Measurements from ENCODE around the gene CC2D1B.

Gene CC2D1B

DNA sequence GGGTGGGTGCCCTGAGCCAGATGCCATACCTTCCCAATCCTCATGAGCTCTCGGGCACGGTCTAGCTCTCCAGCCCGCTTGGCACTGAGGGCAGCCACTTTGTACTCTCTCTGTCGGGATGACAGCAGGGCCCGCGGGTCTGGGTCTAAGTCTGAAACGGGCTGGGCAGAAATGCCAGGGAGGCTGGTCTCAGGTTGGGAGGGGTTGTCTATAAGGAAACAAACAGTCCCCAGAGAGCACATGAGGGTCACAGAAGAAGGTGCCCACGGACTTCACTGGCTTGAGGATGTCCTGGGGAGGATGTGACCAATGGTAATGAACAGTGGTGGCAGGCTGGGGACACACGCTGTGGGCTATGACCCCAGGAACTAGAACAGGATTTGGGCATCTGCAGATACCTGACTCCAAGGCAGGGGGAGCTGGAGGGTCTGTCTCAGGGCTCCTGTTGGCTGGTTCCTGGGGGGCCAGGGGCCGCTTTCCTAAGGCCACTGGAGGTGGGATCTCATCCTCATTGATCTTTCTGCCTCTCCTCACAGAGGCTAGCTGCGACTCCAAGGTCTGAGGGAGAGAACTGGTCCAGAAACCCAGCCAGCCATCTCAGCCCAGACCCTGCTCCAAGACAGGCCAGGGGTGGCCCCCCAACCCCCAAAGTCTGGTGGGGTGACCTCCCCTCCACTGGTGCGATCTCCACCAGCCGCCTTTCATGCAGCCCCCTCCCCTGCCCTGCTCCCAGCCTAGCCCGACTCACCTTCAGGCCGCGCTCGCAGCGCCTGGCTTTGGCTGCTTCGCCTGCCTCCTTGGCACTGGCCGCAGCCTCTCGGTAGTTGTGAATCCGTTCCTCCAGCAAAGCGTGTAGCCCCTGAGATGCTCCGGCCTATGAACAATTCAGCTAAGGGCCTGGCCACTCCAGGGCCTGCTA lies 6.1 kb downstream of the CC2D1B start:
- no peak for DNase-seq

DNA sequence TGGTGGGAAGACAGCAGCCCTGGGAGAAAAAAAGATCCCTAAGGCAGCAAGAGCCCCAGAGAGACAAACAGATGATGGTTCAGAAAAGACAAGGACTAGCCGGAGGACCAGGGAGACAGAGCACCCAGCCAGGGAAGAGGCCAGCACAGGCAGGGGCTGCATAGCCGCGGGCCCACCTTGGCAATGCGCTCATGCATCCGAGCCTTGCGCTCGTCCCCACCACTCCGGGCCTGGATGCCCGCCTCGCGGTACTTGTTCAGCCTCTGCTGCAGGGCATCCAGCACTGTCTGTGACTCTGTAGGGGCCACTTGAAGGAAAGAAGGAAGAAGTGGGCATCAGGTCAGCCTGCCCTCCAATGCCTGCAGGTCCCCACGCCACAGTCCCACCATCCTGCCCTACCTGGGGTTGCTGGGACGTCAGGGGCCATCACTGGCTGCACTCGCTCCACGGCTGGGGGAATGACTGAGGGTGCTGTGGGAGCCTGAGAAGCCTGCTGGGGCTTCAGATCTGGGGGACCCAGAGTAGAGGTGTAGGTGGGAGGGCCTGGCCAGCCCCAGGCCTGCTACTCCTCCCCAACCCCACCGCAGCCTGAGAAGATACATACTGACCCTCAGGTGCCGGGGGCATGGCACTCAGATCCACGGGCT lies 7.0 kb downstream of the CC2D1B start:
- DNase-seq, result no peak

DNA sequence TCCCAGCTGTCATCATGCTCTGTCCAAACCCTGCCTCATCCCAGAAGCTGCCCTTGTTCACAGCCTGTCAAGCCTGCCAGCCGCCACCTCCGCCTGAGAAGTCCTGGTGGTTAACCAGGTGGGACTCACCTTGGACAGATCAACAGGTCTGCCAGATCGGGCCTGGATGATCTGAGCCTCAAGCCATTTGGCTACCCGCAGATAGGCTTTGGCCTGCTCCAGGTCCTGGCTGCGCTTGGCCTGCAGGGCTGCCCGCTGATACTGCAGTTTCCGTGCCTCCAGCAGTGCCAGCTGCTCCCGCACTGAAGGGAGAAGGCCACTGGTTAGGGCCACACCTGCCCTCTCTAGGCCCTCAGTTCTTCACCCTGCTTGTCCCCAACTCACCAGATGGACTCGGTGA lies 8.6 kb downstream of the CC2D1B start:
- DNase-seq, result no peak

DNA sequence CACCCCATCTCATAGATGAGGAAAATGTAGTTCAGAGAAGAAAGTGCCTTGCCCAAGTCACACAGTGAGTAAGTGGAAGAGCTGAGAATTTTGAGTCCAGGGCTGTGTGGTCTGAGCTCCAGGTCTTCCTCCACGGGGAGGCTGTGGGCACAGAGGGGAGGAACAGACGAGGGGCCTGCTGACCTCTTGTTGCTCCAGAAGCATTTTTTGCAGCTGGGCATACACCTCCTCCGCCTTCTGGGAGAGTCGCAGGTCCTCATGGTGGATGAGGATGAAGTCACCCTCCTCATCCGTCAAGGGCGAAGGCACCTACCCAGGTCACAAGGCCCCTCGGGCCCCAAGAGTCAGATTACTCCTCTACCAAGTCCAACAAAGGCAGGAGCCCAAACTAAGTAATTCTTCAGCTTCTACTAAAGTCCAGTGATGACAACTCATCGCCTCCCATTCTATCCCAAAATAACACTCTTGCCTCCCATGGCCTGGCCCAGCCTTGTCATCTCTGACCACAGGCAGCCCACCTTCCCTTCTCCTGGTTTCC lies 9.1 kb downstream of the CC2D1B start:
- DNase-seq, result no peak

DNA sequence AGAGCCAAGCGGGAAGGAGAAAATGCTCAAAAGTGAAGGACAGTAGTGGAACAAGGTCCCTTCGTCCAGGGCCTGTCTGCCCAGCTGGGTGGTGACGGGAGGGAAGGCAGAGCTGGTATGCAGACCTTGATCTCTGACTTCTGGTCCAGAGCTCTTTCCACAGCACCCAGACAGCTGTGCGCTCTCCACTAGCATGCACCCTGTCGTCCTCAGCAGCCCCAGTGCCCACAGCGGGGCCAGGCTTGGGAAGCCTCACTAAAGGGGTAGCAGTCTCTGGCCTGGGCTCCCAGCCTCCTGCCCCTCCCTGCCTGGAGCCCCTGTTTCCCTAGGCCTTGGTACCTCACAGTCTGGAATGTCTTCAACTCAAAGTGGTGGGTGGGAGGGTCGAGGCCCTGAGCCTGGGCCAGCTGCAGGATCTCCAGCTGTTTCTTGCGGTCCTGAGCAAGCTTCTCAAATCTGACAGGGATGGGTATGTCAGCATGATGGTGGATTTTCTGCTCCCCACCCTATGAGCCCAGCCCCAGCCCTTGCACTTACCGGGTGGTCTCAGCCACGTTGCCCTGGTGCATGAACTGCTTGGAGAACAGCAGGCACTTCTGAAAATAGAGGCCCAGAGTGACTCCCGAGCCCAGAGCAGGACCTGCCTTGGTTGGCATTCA lies 10.0 kb downstream of the CC2D1B start:
- DNase-seq, result no peak

DNA sequence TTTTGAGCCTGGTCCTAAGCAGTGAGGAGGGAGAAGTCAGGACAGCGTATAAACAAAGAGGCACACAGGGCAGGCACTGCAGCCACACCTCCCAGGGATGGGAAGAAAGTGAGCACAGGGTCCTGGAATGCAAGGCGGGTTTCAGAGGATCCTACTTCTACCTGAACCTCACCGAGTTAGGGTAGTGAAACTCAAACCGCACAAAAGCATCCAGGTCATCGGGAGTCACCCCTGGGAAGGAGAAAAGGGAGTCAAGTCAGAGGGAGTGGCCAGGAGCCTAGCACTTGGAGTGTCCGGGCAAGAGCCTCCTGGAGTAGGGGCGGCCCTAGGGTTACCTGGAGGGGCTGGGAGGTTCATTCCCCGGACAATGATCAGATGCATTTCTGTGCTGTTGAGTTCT lies 10.6 kb downstream of the CC2D1B start:
- no peak for DNase-seq

DNA sequence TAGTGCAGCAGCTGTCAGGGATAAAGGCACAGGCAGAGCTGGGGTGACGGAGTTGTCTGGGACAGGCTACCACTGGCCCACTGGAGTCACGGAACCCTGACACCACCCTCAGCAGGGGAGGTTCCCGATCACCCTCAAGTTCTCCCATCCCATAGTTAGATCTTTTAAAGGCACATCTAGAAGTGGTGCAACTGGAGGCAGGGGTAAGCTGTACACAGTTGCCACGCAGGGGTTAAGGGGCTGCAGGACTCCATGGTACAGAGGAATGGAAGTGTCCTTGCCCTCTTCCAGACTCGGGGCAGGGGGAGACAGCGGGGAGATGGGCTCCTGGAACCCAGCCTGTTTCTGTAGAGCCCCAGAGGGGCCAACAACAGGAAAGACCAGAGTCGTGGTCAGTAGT lies 13.3 kb downstream of the CC2D1B start:
- no peak for DNase-seq

DNA sequence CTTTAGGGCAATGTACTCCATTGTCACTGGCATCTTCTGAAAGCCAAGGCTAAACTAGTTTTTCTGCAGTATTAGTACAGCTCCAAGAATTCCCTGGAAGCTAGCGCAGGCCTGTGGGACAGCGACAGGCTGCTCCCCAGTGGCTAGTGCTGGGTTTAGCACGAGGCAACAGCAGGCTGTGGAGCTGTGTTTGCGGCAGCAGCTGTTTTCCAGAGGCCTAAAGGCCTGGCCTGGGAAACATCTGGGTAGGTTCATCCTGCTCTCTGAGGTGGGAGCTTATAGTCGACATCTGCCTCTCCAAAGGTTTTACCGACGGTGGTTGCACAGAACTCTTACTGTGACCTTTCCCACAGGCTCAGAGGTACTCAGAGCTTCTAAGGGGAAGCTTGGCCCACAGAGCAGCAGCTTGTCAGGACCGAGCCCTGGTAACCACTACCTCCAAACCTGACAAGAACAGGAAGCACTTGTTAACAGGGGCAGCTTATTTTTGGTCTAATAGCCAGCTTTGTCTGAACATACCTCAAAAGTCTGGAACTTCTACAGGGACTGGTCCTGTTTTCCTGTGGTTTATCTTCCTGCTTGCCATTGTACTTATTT lies 17.2 kb downstream of the CC2D1B start:
- no peak for DNase-seq

DNA sequence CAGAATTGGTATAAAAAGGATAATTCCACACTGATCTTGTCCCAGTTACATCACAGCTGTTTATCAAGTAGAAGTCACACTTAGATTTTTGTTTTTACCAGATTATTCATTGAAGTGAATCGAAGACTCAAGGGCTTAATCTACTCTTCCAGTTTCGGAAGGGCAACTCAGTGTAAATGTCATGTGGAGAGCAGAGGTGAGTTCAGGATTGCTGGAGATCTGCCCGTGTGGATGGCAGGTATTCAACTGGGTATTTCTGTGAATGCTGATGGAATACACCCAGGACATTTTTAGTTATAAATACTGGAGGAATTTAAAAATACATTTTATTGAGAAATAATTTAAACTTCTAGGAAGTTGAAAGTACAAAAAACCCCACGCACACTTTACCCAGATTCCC lies 19.4 kb downstream of the CC2D1B start:
- DNase-seq, result no peak

DNA sequence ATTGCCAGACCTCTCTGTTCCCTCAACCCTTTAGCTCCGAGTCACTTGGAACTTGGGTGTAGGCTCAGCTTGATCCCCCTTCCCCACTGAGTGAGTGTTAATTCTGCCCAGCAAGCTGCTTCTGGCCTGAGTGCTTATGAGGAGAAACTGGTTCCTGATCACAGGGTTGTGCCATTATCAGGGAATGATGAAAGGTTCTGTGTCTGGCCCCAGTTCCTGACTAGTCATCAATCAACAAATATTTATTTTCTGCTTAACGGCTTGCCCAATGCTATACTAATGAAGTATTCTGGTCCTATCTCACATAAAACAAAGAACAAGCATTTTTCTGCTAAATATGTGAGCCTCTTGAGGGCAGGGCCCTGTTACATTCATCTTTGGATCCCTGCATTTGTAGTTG lies 20.8 kb downstream of the CC2D1B start:
- DNase-seq, result no peak

DNA sequence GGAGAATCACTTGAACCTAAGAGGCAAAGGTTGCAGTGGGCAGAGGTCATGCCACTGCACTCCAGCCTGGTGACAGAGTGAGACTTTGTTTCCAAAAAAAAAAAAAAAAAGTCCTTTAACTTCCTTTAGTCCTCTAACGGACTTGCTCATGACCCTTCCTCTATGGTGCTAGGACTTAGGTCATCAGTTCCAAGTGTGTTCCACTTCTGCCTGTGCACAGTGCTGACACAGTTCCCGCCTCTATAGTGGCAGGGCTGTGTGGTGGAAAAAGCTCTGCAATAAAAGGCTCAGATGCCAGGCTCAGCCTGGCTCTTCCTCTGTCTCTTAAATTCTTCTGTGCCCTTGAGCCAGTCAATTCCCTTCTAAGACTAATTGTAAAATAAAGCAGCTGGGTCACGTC lies 22.0 kb downstream of the CC2D1B start:
- no peak for DNase-seq

DNA sequence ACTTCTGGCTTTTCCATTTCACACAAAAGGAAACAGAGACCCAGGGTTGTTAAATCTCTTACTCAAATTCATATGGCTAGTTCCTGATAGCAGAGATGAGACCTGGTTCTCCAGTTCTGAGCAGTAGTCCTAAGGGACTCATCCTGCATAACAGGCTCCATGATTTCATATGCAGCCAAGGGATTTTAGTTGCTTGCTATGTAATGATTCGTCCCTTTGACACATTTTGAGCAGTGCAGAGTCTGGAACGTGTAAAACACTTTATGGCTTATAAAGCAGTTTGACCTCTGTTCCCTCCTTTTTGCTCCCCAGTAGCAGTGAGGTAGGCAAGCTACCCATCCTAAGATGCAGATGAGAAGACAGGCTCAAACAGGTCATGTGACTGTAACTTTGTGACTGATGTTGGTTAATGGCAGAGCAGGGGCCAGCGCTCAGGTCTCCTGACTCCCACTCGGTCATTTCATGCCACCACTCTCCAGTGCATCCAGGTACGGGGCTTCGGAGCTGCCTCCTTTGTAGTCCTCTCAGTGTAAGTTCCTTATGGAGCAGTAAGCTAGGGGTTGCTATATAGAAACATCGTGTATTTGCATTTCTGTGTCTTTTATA lies 24.2 kb downstream of the CC2D1B start:
- no peak for DNase-seq

DNA sequence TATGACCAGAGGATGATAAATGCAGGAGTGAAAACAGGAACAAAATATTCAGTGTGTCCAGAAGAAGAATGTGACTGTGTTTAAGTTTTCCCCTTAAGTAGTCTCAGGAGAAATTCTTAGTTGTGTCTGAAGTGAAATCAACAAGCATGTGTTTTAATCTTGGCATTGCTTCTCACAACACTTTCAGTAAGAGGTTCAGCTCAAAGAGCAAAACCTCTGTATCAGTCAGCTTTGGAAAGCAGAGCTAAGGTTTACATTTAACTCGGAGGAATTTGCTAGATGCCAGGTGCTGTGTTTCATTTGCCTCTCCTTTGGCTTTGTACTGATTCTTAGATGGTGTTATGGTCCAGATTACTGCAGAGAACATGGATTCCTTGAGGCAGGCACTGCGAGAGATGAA lies 28.6 kb downstream of the CC2D1B start:
- no peak for DNase-seq

DNA sequence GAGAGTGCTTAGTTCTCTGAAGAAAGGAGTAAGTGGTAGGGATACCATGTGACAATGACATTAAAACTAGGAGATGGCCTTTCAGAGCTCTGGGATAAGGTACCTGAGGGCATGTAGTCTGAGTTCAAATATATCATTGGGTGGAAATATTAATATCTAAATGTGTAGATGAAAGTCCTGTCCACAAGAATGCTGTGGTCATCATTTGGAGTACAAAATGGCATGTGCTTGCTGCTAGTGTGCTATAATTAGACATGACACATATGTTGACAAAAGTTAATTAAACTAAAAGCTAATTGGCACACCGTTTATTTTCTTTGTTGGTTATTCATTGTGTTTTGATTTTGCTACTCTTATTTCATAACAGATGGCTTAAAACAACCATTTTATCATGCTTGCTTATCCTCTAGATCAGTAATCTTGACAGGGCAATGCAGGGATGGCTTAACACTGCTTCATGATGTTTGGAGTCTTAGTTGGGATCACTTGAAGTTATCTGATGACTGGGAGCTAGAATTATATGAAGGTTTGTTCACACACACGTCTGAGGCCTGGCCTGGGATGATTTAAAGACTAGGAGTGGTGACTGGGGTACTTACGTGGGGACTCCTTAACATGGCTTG lies 31.0 kb downstream of the CC2D1B start:
- no peak for DNase-seq

DNA sequence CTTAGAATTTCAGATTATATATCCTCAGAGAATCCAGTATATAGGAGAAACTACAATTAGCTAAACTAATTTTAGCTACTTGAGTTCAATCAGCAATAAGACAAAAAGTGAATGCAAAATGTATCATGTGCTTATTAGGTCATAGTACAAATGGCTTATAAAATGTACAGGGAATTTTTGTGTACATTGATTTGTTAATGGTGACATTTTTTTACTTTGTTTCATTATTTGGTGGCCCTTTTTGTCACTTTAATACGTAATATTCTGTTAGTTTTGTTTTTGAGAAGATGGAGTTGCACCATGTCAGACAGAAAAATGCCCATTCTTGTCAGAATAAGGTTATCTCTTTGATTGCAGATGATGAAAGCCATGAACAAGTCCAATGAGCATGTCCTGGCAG lies 33.6 kb downstream of the CC2D1B start:
- no peak for DNase-seq

DNA sequence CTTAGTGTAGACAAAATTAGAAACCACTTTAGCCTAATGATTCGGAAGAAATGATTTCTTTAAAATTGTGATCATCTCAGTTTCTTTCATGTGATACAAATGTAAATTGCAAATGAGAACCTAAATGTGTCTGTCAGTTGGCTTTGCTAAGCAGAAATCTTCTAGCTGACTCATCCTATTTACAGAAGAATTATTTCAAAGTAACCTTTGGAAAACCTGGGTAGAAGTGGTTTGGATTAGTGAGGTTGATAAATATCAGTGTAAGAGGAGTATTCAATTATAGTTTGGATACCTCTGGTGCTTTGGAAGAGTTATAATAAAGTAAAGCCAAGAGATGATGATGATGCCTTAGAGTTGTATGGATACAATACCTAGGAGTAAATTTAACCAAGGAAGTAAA lies 37.4 kb downstream of the CC2D1B start:
- DNase-seq, result no peak

DNA sequence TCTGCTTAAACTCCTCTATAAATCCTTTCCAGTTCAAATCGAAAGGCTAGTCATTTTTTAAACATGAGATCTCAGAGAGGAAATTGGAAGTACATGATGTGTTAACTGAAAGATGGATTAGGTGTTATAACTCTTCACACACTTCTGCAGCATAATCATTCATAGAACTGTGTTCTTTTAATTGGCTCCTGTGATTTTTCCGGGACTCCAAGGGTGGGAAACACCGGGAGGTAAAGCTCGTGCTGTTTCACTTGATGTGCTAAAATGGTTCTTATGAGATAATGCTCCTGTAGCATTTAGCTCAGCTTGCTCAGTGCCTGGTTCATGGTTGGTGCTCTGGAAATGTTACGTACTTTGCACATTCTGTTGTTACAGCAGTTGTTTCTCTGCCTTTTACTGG lies 40.2 kb downstream of the CC2D1B start:
- no peak for DNase-seq

DNA sequence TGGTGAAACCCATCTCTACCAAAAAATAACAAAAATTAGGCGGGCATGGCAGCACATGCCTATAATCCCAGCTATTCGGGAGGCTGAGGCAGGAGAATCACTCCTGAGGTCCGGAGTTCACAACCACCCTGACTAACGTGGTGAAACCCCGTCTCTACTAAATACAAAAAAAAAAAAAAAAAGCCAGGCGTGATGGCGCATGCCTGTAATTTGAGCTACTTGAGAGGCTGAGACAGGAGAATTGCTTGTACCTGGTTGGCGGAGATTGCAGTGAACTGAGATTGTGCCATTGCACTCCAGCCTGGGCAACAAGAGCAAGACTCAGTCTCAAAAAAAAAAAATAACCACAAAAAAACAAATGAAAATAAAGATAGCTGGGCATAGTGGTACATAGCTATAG lies 42.3 kb downstream of the CC2D1B start:
- no peak for DNase-seq

DNA sequence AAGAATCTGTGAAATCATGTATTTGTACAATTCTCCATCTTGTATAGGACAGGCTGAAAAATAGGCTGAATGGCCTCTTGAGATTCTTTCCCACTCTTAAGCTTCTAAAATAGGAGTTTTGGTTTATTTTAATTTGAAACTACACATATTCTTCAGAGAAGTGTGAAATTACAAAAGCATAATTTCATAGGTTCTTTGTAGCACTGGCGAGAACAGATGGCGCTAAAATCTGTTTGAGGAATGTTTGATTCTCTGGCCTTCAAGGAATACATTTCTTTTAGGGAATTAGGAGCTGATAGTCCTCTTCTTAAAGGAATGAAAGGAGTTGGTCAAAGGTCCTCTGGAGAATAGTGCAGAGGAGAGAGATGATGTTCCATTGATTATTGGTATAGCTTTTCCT lies 44.9 kb downstream of the CC2D1B start:
- DNase-seq, result no peak

DNA sequence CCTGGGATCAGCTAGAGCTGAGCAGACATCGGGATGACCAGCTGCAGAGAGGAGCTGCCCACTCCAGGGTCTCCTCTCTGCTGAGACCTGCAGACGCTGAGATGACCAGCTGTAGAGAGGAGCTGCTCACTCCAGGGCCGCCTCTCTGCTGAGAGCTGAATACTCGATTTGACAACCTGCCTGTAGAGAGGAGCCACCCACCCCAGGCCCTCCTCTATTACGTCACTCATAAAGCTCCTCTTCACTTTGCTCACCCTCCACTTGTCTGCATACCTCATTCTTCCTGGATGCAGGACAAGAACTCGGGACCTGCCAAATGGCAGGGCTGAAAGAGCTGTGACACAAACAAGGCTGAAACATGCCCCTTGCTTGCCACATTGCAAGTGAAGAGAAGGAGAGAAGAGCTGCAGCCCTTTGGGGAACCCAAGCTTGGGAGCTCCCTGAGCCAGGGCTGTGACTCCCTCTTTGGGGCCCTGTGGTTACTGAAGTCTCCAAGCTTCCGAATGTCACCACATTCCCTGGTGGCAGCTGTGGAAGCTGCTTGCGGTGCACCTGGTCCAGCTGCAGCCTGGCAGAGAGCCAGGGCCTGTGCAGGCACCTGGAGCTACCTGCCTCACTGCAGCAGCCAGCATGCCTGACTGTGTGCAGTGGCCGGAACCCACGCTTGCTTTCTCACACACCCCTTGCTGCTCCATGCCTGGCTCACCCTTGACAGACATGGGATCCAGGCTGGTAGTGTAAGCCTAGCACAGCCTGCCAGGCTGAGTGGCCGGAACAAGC lies 59.6 kb downstream of the CC2D1B start:
- DNase-seq, result no peak

DNA sequence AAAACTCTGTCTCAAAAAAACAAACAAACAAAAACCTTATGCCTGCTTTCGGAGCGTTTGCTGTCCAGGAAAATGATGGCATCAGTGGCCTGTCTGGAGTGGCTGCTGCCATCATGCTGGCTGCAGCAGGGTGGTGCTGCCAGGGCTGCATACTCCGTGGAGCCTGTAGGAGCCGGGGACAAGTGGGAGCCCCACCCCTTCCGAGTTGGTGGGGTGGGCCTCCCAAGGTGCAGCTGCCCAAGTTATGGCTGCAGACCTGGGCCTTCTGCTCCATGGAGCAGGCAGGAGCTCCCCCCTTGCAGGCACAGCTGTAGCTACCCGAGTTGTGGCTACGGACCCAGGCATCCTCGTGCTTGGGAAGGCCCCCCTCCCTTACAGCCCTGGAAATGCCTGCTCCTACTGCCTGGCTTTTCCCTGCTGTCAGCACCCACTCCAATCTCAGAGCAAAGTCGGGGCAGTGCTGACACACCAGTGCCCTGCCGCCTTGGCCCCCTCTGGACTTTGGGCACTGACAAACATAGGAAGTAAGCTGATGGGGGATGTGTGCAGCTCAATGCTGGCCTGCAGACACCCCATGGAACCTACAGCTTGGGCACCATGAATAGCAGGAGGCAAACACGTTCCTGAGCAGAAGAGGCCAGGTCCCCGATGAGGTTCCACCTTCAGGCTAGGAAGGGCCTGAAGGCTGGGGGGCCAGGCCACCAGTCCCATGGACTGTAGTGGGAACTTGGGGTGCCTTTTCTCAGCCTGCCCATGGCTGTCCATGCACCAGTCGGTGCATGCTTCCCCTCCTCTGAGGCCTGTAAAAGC lies 60.4 kb downstream of the CC2D1B start:
- DNase-seq, result no peak
